Kidney tubule cell (primary cell): Measurements from ENCODE around the gene OTOF.

Experiments used
- DNase-seq: peaks from one replicate; pipeline ENCODE4 v3.0.0-alpha.2; 2018; ENCODE audit warnings: low spot score

OTOF gene

DNA sequence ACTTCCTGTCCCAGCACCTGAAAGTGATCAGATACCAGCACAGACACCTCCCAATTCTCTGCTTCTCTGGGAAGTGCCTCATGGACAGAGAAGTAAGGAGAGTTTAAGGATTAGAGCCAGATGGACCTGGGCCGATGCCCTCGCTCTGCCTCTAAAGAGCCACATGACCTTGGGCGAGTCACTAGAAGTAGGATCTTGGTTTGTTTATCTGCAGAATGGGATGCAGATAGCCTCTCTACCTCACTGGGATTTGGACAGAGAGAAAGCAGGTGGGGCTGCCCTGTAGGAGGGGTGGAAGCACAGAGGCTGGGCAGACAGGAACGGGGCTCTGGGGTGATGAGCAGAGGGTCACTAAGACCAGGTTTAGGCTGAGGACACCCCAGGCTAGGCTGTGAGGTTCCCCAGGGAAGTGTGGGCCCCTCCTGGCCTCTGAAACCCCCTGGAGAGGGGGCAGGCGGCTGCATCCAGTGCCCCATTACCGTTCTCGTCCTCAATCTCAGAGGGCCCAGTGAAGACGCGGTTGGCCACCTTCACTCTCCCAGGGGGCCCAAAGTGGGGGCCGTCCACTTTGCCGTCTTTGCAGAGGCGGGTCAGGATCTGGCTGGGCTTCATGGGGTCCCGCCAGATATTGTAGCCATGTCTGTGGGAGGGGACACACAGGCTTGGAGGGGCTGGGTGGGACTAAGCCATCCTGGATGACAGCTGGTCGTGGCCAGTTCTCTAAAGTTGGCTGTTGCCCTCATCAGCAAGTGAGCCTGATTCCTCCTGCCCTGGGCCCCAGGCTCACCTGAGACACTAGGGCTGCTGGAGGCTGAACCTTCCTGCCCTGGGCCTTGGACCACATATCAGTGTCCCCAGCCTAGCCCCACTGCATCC lies 13.3 kb downstream of the OTOF start:
- no peak for DNase-seq

DNA sequence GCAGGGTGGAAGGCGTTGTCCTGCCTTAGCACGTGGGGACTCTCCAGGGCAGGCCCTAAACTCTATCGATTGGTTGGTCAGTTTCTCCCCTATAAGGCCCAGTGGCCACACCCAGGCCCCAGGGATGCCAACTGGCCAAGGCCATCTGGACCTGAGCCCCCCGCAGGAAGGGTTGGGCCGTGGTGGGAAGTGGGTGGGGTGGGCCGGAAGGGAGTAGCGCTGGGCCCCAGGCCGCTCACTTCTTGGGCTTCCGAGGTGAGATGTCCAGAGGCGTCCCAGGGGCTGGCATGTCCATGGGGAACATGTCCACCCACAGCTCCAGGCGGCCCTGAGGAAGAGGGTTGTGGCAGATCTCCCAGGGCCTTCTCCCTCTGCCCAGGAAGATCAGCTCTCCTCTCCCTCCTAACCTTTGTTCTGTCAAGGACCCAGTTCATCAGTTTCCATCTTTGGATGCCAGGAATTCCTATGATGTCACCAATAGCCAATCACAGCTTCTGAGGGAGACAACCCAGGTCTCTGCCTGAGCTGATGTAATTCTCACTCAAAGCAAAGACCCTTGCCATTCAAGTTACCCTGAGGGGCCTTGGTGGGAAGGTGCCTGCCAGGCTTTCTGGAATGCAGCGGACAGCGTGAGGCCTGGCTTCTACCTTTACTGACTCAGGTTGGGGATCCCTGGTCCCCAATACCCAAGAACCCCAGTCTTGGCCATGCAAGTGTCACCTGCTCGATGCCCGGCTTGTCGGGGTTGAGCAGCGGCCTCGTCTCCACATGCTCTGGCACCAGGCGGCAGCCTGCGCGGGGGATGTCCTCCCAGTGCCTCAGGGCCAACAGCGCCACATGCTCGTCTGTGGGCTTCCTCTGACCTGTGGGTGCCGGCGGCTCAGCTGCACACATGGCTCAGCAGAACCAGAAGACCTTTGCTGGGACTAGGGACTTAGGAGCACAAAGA lies 14.4 kb downstream of the OTOF start:
- DNase-seq: peak; percentile 29

DNA sequence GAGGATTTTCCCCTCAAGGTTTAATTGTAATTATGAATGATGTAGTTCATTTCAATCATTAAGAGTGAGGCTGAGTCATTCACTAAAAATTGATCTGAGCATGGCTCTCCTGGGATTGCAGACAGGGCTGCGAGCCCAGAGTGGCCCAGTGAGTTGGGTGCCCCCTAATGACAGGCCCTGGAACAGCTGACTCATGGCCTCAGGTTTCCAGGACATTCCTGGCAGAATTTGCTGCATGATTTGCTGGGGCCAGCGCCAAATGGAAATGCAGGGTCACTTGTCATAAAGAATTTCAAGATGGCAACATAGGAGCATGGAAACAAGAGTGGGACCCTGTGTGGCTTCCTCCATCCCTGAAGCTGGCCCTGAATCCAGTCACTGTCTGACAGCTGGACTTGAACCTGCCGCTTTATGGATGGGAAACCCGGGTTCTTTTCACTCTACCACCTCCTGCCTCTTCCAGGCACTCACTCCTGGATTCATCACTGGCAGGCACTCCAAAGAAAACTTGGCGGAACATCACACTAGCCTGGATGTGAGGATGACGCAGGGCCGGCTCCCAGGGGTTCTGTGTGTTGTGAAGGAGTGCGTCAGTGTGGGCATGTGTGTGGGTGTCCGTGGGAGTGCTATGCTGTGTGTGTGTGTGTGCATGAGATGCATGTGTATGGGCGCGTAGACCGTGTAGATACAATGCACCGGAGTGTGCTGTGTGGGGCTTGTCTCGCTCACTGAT lies 15.2 kb downstream of the OTOF start:
- DNase-seq: peak; percentile 79

DNA sequence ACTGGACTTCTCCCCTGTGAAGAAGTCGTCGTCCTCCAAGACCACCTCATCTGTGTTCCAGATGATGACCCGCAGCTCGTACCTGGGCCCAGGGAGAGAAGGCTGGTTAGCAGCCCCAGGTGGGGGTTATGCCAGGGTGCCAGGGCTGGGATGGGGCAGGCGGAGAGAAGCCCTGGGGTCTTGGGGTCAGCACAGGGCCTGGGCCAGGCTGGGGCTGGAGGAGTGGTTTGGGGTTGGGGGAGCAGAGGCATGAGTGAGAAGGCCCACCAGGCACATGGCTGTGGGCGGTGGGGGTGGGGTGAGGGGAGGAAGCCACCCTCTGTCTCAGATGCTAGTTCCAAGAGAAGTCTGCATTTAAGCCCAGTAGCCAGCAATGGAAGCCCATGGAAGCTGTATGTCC lies 15.8 kb downstream of the OTOF start:
- DNase-seq: no peak

DNA sequence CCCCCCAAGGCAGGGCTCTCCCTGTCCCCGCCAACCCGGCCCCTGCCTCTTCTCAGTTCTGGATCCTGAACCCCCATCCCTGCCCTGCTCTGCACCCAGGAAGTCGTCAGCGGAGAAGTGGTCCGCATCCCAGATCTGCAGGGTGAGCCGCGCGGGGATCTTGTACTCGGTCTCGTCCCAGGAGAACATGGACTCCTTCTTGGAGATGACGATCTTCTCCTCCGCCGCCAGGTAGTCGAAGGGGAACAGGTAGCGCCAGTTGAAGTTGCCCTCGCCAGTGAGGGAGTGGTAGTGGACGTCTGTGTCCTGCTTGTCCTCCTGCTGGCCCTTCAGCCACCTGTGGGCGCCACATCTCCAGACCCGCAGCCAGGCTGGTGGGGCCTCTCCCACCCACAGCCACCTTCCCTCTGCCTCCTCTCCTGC lies 16.3 kb downstream of the OTOF start:
- DNase-seq: no peak

DNA sequence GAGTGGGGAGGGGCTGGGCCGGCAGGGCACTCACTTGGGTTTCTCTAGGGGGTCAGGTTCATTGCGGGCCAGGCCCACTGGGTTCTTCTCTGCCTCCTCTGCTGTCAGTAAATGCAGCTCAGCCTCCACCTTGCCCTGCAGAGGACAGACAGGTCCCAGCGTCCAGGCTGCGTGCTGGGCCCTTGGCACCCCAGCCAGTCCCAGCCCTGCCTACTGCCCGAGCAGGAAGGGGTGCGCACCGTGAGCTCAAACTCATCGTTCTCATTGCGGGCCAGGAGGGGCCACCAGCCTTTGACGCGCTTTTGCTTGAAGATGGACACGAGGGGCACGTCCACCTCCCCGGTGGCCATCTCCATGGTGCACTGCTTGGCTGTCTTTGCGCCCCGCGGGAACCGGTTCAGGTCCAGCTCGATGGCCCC lies 17.3 kb downstream of the OTOF start:
- no peak for DNase-seq

DNA sequence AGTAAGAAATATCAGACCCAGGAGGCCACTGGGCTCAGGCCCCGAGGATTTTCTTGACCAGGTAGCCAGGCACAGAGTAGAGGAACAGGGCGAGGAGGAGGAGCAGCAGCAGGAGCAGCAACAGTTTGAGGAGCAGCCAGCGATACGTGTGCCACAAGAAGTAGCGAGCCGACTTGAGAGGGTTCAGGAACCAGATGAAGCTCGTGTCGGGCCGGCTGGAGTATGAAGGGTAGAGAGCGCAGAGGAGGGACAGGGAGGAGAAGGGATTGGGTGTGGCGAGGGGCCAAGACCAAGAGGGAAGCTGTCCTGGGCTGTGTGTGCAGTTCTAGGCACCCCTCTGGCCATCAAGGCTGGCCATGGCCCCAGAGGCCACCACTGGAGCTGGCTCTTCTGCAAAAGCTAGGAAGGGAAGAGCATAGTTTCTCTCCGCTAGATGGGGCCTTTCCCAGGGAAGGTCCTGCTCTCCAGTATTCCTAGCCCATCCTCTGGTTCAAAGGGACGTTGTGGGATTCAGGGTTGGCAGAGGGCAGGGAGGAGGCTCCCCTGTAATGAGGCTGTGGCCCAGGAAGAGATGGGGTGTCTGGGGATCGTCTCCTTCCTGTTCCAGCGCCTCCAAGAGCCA lies 17.8 kb downstream of the OTOF start:
- DNase-seq: no peak

DNA sequence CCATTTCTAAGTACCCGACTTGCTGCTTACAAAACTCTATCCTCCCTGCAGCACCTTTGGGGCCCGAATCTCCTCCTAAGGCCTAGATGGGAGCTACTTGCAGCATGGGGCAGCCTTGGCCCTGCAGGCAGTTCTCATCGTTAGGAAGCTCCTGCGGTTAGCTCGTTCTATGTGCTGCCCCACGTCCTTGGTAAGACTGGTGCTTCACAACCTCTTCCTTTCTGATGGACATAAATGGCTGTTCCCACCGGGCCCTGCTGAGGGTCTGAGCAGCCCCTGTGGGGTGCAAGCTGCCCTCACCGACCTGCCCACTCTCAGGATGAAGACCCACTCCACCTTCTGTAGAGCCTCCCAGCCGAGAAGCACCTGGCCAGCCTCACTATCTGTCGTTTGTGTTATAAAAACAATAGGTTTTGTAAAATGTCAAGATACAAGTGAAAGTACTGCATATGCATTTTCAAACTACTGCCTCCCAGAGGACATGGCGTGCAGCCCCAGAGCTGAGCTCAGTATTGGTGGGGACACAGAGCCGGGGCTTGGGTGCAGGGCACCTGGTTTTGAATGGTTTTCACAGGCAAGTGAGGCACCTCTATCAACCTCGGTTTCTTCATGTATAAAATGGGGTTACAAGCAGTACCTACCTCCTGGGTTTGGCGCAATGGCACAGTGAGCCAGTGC lies 19.4 kb downstream of the OTOF start:
- DNase-seq: no peak

DNA sequence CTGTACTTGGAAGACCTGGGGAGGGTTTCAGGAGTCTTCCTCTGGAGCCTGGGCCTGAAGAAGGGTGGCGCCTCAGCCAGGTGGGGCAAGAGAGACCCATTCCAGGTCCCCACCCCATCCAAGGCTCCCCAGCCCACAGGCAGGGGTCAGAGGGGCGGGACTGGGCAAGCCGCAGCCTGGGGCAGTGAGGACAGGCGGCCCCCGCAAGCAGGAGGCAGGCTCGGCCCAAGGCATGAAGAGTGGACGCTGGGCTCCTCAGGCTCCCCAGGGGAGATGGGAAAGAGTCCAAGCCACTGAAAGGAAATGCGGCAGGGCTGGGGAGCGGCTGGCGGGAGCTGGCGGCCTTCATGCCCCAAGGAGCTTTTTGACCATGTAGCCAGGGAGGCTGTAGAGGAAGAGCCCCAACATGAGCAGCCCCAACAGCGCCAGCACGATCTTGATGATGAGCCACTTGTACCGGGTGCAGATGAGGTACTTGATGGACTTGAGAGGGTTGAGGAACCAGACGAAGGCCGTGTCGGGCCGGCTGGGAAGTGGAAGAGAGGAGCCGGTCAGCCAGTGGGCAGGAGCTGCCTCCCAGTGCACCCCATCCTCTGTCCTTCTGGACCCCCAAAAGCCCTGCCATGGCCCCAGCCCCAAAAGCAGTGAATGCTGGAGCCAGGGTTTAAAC lies 20.1 kb downstream of the OTOF start:
- DNase-seq: no peak

DNA sequence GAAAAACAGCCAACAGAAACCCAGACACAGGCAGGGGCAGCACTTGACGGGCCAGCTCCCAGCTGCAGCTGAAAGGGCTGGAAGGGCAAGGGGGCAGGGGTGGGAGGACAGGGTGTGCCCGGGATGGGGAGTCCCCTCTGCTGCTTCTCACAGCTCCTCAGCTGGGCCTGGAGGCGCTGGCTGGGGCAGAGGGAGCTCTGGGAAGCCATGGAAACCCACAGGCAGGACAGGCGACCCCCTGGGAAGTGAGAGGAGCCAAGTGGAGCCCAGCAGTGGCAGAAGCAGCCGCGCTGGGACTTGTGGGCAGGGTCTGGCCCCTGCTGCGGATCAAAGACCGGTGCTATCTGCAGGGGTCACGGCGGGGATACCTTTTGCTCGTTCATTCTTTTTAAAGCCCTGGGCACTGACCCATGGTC lies 20.7 kb downstream of the OTOF start:
- DNase-seq: no peak

DNA sequence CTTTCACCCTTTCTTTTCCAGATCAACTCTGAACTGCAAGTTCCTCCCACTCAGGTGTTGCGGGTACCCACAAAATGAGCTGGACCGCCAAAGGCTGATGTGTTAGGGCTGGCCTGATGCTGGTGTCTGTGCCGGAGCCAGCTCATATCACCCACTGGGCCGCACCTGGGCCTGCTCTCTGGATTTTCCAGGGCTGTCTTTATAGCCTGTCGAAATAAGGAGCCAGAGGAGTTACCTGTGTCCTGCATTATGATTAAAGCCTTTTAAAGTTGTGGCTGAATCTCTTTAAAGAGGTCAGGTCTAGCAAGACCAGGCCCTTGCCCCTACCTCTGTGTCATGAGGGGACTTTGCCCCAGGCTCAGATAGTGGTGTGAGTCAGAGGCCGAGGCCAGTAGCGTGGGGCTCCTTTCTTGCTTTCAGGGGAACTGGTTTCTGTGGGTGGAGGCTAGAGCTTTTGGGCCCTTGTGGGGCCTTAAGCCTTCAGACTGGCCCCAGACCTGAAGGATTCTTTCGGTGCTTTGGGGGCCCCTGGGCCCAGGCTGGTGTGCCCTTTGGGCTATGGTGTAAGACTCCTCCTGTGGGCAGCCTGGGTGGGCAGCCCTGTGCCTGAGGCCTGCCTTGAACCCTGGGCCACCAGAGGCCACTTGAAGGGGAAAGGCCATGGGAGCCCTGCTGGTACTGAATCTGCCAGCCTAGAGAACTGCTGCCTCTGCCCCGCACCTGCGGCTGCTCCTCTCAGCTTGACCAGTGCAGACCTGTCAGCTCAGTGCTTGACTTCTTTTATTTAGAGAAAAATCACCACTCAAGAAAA lies 21.3 kb downstream of the OTOF start:
- DNase-seq: peak; percentile 55

DNA sequence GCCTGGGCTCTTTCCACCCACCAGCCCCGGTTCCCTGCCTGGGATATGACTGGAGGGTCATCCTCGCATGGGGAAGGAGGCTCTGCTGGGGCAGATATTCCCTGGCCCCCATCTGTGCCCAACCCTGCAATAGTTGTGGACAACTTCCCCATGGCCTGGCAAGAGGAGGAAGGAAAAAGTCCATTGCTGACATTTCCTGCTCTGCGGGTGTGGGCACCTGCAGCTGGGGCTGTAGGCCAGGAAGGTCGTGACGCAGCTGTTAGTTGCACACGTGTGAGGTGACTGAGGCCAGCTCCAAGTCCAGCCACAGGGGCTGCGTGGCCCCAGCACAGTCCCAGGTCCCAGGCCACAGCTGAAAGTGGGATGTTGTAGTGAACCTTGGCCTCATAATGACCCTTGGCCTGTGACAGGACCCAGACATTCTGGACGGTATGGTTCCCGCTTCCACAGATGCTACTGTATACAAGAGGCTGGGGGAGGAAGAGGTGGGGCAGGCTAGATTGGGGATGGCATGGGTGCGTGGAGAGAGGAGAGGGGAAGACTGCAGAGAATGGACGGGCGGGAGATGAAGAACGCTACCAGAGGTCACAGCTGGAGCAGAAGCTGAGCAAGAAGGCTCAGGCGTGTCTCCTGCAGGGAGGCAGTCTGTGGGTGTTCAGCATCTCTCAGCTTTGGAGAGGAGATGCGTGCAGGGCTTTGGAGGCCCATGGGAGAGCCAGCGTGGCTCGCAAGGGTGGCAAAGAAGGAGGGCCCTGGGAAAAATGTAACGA lies 22.1 kb downstream of the OTOF start:
- no peak for DNase-seq

DNA sequence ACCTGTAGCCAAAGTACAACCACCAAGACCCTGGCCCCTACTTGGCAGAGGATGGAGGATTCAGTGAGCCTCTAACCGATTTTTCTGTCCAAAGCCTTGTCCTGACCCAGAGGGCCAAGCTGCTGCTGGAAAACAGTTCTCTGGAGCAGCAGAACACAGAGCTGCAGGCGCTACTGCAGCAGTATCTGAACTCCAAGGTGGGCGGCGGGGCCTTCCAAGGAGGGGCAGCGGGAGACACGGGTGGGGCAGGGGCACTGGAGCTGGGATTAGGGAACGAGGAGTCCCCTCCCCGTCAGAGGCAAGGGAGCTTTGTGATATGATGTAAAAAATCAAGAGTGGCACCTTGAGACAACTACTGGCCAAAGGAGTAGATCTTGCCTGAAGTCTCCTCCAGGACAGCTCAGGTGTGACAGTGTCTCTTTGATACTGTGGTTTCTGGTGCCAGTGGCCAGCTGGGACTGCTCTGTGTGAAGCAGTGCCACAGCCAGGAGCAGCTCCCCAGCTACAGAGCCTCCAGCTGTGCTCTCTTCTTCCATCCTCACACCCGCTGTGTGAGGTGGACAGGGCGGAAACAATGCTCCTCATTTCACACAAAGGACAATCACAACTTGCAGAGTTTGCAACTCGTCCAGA lies 22.8 kb downstream of the OTOF start:
- DNase-seq: no peak

DNA sequence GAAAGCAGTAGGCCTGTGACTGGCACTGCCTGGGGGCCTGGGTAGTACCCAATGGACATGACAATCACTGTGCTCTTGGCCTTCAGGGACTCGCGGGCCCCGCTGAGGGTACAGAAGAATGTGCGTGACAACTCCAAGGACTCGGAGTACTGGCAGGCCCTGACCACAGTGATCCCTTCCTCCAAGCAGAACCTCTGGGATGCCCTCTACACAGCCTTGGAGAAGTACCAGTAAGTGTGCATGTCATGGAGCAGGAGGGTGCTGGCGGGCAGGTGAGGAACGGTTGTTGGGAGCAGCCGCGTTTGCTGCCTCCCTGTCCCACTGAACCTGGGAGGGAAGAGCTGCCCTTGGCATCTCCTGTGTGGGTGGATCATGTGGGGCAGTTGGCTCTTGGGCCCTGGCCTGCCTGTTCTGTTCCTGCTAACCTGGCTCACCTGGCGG lies 23.3 kb downstream of the OTOF start:
- no peak for DNase-seq

DNA sequence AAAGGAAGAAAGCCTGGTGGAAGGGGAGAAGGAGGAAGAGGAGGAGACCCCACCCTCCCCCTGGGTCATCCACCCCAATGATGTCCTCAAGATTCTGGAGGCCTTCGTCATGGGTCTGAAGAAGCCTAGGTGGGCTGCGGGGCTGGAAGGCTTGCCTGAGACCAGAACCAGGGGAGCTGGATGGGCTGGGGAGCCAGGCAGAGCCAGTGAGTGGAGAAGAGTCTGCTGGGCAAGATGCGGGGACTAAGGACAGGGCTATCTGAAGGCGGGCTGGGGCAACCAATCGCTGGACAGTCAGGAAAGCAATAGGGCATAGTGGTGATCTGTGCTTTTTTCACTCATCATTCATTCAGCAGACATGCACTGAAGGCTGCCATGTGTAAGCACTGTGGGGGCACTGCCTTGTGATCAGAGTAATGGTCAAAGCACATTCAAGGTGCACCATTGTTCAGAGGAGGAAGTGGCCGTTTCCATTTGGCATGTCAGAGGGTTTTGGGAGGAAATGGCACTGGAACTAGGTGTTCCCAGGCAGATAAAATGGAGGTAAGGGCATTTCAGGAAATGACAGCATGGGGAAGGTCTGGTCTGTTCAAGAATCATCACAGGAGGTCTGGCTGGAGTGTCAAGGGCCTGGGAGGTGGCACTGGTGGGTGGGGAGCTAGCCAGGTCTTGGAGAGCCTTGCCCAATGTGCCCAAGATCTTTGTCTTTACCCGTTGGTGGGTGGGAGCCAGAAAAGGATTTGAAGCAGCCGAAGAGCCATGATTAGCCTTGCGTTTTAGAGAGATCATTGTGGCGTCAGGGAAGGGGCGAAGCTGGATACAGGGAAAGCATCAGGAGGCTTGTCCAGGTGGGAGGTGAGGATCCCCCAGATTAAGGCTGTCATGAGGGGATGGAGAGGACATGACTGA lies 24.2 kb downstream of the OTOF start:
- no peak for DNase-seq

DNA sequence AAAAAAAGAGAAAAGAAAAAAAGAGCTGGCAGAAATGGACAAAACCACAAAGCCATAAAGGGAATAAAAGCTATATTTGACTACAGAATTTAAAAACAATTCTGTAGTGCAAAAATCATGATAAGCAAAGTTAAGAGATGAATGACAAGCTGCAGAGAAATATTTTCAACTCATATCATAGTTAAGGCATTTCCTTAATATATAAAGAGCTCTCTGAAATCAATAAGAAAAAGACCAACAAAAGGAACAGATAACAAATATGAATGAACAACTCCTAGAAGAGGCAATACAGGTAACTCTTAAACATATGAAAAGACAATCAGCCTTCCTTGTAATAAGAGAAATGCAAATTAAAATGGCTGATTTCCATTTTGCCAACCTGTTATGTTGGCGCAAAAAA lies 26.2 kb downstream of the OTOF start:
- DNase-seq: no peak

DNA sequence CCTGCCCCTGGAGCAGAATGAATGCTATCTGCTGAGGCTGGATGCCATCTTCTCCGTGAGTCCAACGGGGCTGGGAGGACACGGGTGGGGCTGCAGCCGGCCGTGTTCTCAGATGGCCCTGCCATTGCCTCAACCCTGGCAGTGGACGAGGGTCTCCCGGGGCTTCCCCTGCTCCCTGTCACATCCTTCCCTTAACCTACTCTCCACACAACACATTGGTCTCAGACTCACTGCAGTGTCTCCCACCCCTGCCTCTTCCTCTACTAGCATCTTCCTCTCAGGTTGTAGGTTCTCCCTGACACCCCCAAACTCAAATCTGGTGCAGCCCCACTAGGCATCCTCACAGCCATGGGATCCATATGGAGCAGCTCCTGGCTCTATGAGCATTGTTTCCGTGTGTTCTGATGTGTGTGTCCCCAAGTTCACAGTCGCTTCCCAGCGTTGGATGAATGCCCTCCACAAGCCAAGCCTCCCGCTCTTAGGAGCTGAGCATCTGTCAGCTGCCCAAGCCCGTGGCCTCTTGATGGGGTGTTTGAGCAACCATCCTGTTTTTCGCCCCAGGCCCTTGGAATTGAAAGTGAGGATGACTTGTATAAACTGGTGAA lies 27.8 kb downstream of the OTOF start:
- DNase-seq: no peak
